HG03159 (cell line): ENCODE data around the gene PFDN2.

Source experiments
- ATAC-seq: cut with Tn5 transposase; IDR thresholded peaks from one replicate; pipeline ENCODE4 v1.9.1; 2021; ENCODE audit warnings: mild to moderate bottlenecking, moderate library complexity; ENCODE audit not compliant: unreplicated experiment

Gene PFDN2, protein sequence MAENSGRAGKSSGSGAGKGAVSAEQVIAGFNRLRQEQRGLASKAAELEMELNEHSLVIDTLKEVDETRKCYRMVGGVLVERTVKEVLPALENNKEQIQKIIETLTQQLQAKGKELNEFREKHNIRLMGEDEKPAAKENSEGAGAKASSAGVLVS

GRCh38 chr1:161117759-161118581 lies at the start of gene PFDN2, which contains the start of gene NIT1:
TSS of gene PFDN2 (minus strand) at chr1:161118037. CDS start at chr1:161118026, 11 bp downstream.
TSS of gene NIT1 (plus strand) at chr1:161118105. CDS start at chr1:161118177, 72 bp downstream.
- peak; percentile 86 for ATAC-seq

GRCh38 chr1:161166669-161167548 lies 49.1 kb upstream of the PFDN2 start:
- ATAC-seq: no peak

GRCh38 chr1:161165742-161166668 lies 48.2 kb upstream of the PFDN2 start, which contains the start of gene PPOX:
TSS of gene PPOX (plus strand) at chr1:161166426. CDS start at chr1:161166848, 422 bp downstream.
- ATAC-seq: peak; percentile 88

DNA sequence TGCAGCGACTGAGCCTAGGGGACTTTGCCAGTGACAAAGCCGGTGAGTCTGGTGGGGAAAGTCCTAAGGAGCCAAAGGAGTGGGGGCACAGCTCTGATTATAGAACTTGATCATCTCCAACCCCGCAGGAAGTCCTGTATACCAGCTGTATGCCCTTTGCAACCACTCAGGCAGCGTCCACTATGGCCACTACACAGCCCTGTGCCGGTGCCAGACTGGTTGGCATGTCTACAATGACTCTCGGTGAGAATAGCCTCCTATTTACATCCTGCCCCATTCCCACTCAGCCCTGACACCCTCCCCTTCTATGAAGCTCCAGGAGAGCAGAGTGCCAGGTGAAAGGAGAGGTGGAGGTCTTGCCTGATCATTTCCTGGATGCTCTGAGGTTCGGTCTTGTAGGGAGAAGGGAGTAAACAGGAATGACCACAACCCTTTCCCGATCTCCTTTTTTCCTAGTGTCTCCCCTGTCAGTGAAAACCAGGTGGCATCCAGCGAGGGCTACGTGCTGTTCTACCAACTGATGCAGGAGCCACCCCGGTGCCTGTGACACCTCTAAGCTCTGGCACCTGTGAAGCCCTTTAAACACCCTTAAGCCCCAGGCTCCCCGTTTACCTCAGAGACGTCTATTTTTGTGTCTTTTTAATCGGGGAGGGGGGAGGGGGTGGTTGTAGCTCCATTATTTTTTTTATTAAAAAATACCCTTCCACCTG lies 47.2 kb upstream of the PFDN2 start:
- ATAC-seq: no peak

DNA sequence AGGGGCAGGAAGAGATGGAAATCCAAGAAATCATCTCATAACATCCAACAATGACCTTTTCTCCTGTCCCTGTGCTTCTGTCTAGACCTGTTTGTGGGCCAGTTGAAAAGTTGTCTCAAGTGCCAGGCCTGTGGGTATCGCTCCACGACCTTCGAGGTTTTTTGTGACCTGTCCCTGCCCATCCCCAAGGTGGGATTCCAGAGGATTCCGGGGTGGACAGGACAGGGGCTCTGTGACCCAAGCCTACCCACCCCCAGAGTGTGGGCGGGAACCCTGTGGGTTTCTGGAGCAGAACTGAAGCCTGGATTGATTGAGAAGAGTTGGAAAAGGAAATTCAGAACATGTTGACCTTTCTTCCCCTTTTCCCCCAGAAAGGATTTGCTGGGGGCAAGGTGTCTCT lies 46.0 kb upstream of the PFDN2 start:
- ATAC-seq: no peak

DNA sequence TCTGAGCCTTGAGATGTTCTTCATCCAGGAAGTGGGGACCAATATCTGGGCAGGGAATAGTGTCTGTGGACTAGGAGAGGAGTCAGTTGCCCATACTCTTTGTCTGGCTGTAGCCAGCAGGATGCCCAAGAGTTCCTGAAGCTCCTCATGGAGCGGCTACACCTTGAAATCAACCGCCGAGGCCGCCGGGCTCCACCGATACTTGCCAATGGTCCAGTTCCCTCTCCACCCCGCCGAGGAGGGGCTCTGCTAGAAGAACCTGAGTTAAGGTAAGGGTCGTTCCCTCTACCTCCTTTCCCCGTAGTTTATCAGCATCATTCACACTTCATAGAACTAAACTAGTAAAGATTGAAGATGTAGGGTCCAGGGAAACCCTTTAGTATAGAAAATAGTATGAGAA lies 45.0 kb upstream of the PFDN2 start:
- ATAC-seq: no peak

GRCh38 chr1:161162052-161162451 lies 44.2 kb upstream of the PFDN2 start:
- no peak for ATAC-seq

DNA sequence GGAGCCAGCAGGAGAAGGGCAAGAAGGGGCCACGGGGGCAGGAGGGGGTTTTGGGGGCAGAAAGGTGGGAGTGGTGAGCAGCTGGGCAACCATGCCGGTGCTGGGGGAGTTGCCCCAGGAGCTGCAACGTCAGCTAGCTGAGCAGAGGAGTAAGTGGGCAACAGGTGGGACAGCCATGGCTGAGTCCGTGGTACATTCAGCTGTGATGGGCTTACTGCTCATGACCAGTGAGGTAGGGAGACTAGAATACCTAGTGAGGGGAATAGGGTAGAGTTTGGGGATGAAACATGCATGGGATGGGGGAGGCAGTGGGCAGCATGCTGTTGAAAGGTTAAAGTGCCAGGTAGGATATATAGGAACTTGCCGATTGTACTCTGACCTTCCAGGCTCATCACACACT lies 43.8 kb upstream of the PFDN2 start:
- no peak for ATAC-seq

DNA sequence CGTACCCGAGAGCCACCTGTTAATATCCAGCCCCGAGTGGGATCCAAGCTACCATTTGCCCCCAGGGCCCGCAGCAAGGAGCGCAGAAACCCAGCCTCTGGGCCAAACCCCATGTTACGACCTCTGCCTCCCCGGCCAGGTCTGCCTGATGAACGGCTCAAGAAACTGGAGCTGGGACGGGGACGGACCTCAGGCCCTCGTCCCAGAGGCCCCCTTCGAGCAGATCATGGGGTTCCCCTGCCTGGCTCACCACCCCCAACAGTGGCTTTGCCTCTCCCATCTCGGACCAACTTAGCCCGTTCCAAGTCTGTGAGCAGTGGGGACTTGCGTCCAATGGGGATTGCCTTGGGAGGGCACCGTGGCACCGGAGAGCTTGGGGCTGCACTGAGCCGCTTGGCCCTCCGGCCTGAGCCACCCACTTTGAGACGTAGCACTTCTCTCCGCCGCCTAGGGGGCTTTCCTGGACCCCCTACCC lies 42.9 kb upstream of the PFDN2 start:
- no peak for ATAC-seq

DNA sequence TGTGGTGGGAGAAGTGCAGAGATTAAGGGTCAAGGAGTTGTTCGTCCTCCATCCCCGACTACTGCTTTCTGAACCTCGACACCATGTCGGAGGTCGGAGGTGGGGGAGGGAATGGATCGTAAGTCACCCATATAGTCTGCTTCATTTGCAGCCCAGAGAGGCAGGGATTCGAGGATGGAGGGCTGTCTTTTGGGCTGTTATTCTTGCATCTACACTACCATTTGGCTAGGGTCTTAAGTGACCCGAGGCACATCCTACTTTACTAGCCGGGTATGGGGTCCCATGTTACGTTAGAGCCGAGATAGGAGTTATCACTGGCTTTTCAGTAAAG lies 42.0 kb upstream of the PFDN2 start:
- ATAC-seq: no peak

GRCh38 chr1:161159087-161159912 lies 41.5 kb upstream of the PFDN2 start, which contains the start of gene USP21:
TSS of gene USP21 (plus strand) at chr1:161159500. CDS start at chr1:161160641, 1,141 bp downstream.
- peak; percentile 75 for ATAC-seq

DNA sequence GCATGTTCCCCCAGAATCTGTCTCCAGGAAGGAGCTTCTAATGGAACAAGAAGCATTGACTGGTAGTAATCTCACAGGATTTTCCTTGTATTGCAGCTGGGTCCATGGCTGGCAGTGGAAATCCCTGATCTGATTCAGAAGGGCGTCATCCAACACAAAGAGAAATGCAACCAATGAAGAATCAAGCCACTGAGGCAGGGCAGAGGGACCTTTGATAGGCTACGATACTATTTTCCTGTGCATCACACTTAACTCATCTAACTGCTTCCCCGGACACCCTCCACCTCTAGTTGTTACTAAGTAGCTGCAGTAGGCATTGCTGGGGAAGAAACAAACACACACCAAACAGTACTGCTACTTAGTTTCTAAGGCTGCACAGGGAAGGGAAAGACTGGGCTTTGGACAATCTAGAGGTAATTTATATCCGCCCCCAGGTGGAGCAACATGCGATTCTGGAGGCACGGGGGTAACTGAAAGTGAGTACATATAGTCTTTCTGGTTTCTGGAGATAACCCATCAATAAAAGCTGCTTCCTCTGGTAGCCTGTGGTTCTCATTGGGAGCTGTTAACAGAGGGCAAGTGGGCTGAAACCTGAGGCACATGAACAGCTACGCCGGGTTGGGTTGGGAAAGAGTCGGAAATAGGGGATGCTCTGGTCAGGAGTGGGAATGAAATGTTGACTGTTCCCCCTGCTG lies 40.6 kb upstream of the PFDN2 start:
- ATAC-seq: no peak

- ATAC-seq: no peak
These were observed 40.0 kb upstream of the PFDN2 start for GRCh38 chr1:161157867-161158266.

GRCh38 chr1:161153682-161154337 lies 36.0 kb upstream of the PFDN2 start, which contains the start of gene UFC1:
TSS of gene UFC1 (plus strand) at chr1:161153978. CDS start at chr1:161153998, 20 bp downstream.
- peak; percentile 80 for ATAC-seq

DNA sequence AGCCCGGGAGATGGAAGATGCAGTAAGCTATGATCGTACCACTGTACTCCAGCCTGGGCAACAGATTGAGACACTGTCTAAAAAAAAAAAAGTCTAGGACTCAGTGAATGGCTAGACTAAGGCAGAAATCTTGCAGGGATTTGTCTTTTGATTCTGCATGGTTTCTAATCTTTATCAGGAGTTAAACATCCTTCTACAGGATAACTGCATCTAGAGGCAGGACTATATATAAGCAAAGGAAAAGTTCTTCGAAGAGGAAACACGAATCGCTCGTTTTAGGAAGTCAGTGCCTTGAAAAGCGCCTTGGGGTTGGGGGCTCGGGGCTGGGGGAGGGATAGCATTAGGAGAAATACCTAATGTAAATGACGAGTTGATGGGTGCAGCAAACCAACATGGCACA lies 35.3 kb upstream of the PFDN2 start:
- peak; percentile 11 for ATAC-seq

DNA sequence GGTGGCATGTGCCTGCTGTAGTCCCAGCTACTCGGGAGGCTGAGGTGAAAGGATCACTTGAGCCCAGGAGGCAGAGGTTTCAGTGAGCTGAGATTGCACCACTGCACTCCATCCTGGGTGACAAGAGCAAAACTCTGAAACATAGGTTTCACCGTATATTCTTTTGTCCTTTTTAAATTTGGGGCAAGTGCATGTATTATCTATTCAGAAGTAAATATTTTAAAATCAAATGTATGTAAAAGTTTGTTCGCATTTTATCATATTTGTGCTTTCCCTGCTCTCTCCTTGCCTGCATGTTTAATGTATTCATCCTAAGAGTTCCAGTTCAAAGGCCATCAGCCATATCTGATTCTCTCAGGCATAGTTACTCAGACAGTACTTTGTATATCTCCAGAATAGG lies 28.0 kb upstream of the PFDN2 start:
- ATAC-seq: no peak

DNA sequence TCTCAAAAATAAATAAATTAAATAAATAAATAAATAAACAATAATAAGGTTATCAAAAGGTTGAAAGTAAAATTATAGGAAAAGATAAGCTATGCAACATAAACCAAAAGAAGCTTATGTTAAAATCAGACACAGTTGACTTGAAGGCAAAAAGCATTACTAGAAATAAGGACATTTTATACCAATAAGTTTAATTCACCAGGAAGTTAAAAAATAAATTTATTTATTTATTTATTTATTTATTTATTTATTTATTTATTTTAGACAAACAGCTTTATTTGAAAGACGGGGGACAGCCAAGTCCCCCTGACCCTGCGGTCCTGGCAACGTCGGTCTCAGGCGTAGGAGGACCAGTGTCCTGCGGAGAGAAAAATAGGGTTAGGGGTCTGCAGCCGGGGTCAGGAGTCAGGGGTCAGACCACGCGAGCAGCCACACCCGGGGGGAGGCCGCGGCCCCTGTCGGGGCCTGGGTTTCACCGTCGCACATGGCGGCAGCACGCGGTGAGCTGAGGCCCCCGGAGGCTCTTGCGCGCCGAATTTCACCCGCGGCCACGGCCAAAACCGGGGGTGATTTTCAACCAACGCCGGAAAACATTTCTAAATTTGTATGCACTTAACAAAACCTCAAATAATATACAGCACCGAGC lies 23.0 kb upstream of the PFDN2 start:
- no peak for ATAC-seq
